Vagina (tissue), 2 donors: ENCODE measurements around the gene CITED1. TPM values are rescaled to one million over a fixed set of nuclear protein-coding genes. Genes with fewer than 3 reads are reported as not detected.

Experiments used
- DNase-seq, 2 donors: peaks; one replicate each; pipeline ENCODE4 v3.0.0-alpha.2; 2017; ENCODE audit errors: extremely low spot score in 2 of 2
- H3K27ac ChIP-seq: fragments of 200-600 bp; sonication (generic); one replicate; pipeline ENCODE4 v1.5.1; 2019
- H3K27me3 ChIP-seq: fragments of 200-600 bp; sonication (generic); one replicate; pipeline ENCODE4 v1.5.1; 2019
- H3K36me3 ChIP-seq, 2 donors: fragments of 200-600 bp; sonication (generic); one replicate each; pipeline ENCODE4 v1.5.1; 2017 to 2019
- H3K4me1 ChIP-seq: fragments of 200-600 bp; sonication (generic); one replicate; pipeline ENCODE4 v1.5.1; 2019
- H3K4me3 ChIP-seq, 2 donors: fragments of 200-600 bp; sonication (generic); 1 replicate in 1 of 2; 2 replicates in 1 of 2; pipeline ENCODE4 v1.5.1; 2016 to 2019
- H3K9me3 ChIP-seq: fragments of 200-600 bp; sonication (generic); one replicate; pipeline ENCODE4 v1.5.1; 2019
- POLR2A ChIP-seq, 2 donors: fragments of 450-650 bp; IDR thresholded peaks; one replicate each; pipeline ENCODE4 v1.6.1; 2017; ENCODE audit warnings: antibody characterized with exemption in 2 of 2, mild to moderate bottlenecking in 2 of 2, moderate library complexity in 2 of 2
- POLR2AphosphoS5 ChIP-seq, 2 donors: sonication (generic); formaldehyde crosslinking; IDR thresholded peaks; one replicate each; pipeline ENCODE4 v1.9.0; 2017; ENCODE audit warnings: antibody characterized with exemption in 2 of 2, mild to moderate bottlenecking in 2 of 2, low read depth in 1 of 2; ENCODE audit not compliant: insufficient read depth in 1 of 2
- intact Hi-C: fragments of 100-400 bp; cut with DNase I; formaldehyde crosslinking; loops from one replicate; pipeline ENCODE4 v1.15.1; 2023
- total RNA-seq: library from RNA; depleted of rRNA; stranded (reverse); fragments of >200 nt; gene quantifications from one replicate; pipeline ENCODE4 v1.2.3, GENCODE V29; 2016
- TF ChIP-seq, protein P1 (sequence below), 3 experiments: fragments of 450-650 bp in 2 of 3; fragments of 200-600 bp in 1 of 3; sonication (generic) in 1 of 3; IDR thresholded peaks; one replicate each; pipeline ENCODE4 v1.5.1; 2017 to 2019; ENCODE audit warnings: antibody characterized with exemption in 3 of 3, mild to moderate bottlenecking in 2 of 3, moderate library complexity in 2 of 3

Gene CITED1
- total RNA-seq, 1 donor from 2014 or later: 2.7 TPM

DNA sequence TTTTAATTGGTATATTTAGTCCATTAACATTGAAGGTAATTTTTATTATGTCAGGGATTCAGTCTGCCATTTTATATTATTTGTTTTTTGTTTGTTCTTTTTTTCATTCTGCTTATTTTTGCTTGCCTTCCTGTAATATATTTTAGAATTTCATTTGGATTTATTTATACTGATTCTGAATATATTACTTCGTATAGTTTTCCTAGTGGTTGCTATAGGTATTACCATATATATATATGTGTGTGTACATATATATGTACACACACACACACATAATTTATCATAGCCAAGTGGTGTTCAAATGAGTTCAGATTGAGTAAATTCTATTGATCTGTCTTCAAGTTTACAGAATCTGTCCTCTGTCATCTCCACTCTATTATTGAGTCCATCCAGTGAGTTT lies 11.2 kb downstream of the CITED1 start:
- Histone ChIP-seq H3K36me3 (no peaks in the 10 kb centered on the region), H3K4me1 (no peaks in the 10 kb centered on the region), H3K27ac (no peak overlapping the region), H3K27me3 (no peaks in the 10 kb centered on the region), H3K4me3 (no peak overlapping the region), H3K9me3 (no peaks in the 10 kb centered on the region)
- no peak for TF ChIP-seq POLR2A (IDR thresholded peaks at IDR 0.05)
- TF ChIP-seq, protein P1, sequence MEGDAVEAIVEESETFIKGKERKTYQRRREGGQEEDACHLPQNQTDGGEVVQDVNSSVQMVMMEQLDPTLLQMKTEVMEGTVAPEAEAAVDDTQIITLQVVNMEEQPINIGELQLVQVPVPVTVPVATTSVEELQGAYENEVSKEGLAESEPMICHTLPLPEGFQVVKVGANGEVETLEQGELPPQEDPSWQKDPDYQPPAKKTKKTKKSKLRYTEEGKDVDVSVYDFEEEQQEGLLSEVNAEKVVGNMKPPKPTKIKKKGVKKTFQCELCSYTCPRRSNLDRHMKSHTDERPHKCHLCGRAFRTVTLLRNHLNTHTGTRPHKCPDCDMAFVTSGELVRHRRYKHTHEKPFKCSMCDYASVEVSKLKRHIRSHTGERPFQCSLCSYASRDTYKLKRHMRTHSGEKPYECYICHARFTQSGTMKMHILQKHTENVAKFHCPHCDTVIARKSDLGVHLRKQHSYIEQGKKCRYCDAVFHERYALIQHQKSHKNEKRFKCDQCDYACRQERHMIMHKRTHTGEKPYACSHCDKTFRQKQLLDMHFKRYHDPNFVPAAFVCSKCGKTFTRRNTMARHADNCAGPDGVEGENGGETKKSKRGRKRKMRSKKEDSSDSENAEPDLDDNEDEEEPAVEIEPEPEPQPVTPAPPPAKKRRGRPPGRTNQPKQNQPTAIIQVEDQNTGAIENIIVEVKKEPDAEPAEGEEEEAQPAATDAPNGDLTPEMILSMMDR (IDR thresholded peaks at IDR 0.05): no peak
- no peak for TF ChIP-seq POLR2AphosphoS5 (IDR thresholded peaks at IDR 0.05; ENCODE audit: insufficient read depth in 1 of 2, low read depth in 1 of 2)
- intact Hi-C loops: no loop called here
- no peak for DNase-seq

DNA sequence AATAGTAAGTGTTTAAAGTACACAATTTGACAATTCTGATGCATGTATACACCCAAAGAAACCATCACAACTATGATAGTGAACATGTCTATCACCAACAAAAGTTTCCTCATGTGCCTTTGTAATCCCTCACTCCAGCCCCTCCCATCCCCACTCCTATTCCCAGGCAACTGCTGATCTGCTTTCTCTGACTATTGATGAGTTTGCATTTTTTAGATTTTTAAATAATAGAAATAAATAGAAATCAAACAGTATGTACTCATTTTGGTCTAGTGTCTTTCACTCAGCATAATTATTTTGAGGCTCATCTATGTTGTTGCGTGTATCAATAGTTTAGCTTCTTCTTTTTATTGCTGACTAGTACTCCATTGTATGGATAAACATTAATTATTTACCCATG lies 23.4 kb downstream of the CITED1 start:
- TF ChIP-seq, protein P1 (IDR thresholded peaks at IDR 0.05): no peak
- no peak for TF ChIP-seq POLR2A (IDR thresholded peaks at IDR 0.05)
- TF ChIP-seq POLR2AphosphoS5 (IDR thresholded peaks at IDR 0.05; ENCODE audit: insufficient read depth in 1 of 2, low read depth in 1 of 2): no peak
- H3K9me3 ChIP-seq: no peaks in the 10 kb centered on the region

GRCh38 chrX:72280321-72280845 lies 25.3 kb downstream of the CITED1 start:
- H3K27ac ChIP-seq: no peak overlapping the region
- no peak overlapping the region for H3K4me3 ChIP-seq
- peaks cover 11% of the 10 kb centered on the region for H3K4me1 ChIP-seq
- TF ChIP-seq, protein P1 (IDR thresholded peaks at IDR 0.05): no peak
- TF ChIP-seq POLR2AphosphoS5 (IDR thresholded peaks at IDR 0.05; ENCODE audit: insufficient read depth in 1 of 2, low read depth in 1 of 2) (no peak), POLR2A (IDR thresholded peaks at IDR 0.05) (no peak)
- no peak for DNase-seq
- intact Hi-C loops: no loop called here
- H3K36me3 ChIP-seq: peaks cover 0 to 2% of the 10 kb centered on the region in 2 donors
- H3K9me3 ChIP-seq: no peaks in the 10 kb centered on the region
- no peaks in the 10 kb centered on the region for H3K27me3 ChIP-seq

More for the DNA sequence above, 23.4 kb downstream of the CITED1 start:
- DNase-seq: no peak
- H3K4me3 ChIP-seq: no peak overlapping the region
- no peaks in the 10 kb centered on the region for H3K27me3 ChIP-seq
- no peak overlapping the region for H3K27ac ChIP-seq
- H3K36me3 ChIP-seq: no peaks in the 10 kb centered on the region
- H3K4me1 ChIP-seq: no peaks in the 10 kb centered on the region
- intact Hi-C loops: no loop called here

- intact Hi-C loops: no loop called here
- Histone ChIP-seq H3K9me3 (no peaks in the 10 kb centered on the region), H3K4me1 (peaks cover 31% of the 10 kb centered on the region), H3K27me3 (no peaks in the 10 kb centered on the region), H3K36me3 (peaks cover 0 to 41% of the 10 kb centered on the region in 2 donors), H3K27ac (peak overlapping the region; percentile 88), H3K4me3 (peak overlapping the region; percentile 56 to 82)
- TF ChIP-seq, protein P1 (IDR thresholded peaks at IDR 0.05): no peak
- TF ChIP-seq POLR2AphosphoS5 (IDR thresholded peaks at IDR 0.05; ENCODE audit: insufficient read depth in 1 of 2, low read depth in 1 of 2) (no peak), POLR2A (IDR thresholded peaks at IDR 0.05) (no peak)
- DNase-seq: no peak
Measured at GRCh38 chrX:72276478-72276953, 29.2 kb downstream of the CITED1 start.

DNA sequence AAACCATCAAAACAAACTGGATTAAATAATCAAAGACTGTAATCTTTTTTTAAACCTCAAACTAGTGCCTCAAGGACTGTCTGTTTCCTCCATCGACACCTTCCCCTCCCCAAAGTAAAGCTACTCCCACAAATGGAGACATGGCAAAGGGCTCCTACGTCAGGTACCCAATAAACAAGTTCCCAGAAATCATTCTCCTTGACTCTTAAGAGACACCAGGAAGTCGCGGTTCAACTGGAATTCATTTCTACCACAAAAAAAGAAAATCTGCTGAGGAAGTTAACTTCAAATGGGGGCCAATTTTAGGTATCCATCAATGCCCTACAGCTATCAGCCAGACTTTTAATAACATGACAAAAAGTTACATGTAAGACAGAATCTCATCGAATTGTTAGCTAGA lies 31.2 kb downstream of the CITED1 start:
- Histone ChIP-seq H3K9me3 (no peaks in the 10 kb centered on the region), H3K4me3 (no peak overlapping the region), H3K36me3 (peaks cover 0 to 57% of the 10 kb centered on the region in 2 donors), H3K27ac (no peak overlapping the region), H3K4me1 (peaks cover 31% of the 10 kb centered on the region), H3K27me3 (no peaks in the 10 kb centered on the region)
- intact Hi-C loops: no loop called here
- TF ChIP-seq, protein P1 (IDR thresholded peaks at IDR 0.05): no peak
- no peak for TF ChIP-seq POLR2AphosphoS5 (IDR thresholded peaks at IDR 0.05; ENCODE audit: insufficient read depth in 1 of 2, low read depth in 1 of 2)
- no peak for TF ChIP-seq POLR2A (IDR thresholded peaks at IDR 0.05)
- DNase-seq: no peak
